ENCODE data around the gene NGB.

The NGB gene

DNA sequence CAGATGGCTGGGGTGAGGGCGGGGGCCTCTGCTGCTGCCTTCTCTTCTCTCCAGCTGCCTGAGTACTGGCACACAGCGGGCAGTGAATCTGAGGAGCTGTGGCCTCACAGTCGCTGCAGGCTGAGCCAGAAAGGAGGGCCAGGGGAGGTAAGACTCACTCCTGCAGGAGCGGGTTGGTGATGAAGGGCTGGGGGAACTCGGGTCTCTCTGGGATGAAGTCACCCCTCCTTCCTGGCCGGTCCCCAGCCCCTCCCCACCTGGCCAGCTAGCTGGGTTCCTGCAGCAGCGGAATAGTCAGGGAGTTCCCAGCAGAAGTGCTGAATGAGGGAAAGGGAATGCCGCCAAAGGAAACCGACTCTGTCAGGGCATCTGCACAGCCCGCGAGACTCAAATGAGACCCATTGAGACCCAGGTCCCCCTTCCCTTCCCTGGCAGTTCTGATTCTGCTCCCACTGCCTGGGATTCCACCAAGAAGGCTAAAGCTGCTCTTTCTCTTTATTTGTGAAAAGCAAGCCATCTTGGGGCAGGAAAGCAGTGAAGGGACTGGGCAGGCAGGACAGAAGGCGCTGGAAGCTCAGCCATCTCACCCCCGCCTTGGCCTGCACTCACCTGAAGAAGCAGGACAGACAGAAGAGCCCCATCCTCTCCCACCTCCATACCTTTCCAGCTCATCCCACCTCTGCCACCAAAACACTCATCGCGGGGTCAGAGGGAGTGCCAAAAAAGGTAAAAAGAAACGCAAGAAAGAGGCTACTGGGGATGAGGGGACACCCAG is 5.3 kb downstream of the NGB start:
- no peak for DNase-seq (ENCODE audit: low read depth in 3 of 3, low spot score in 1 of 3)

DNA sequence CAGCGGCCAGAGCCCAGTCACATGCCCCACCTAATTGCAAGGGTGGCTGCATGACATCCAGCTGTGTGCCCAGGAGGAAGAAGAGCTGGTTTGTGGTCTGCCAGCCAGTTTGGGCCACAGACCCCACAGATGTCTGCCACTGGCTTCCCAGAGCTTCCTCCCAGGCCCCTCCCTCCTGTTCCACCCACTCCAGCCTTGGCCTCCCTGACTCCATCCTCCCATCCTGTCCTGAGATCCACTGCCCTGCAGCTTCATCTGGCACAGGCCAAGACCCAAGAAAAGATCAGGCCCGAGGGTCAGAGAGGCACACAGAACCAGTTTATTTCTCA is 5.9 kb downstream of the NGB start:
- no peak for DNase-seq (ENCODE audit: low read depth in 3 of 3, low spot score in 1 of 3)

DNA sequence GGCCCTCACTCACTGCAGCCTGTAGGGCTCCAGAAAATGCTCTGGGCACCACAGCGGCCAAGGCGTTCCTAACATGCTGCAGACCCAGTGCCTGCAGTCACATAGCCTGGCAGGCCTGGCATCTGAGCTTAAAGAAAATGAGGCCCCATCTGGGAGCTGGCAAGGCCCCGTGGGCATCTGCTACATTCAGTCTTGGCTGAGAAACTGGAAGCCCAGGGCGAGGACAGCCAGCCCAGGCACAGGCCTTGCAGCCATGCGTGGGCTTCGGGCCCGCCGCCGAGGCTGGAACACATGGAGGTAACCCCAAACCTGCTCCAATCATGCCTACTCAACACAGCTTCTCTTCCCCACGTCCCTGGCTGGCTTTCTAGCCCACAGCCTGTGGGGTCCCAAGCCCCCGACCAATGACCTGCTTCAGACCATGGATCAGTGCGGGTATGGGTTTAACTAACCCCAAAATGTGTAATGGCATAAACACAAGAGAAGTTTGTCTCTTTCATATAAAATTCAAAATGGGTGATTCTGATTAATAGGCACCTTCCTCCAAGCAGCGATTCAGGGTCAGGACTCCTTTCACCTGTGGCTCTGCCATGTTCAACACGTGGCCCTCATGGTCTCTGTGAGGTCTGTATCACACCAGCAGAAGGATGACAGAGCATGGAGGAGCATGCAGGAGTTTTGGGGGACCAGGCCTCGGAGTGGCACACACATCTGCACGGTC is 6.4 kb downstream of the NGB start:
- DNase-seq (ENCODE audit: low read depth in 3 of 3, low spot score in 1 of 3) = no peak

DNA sequence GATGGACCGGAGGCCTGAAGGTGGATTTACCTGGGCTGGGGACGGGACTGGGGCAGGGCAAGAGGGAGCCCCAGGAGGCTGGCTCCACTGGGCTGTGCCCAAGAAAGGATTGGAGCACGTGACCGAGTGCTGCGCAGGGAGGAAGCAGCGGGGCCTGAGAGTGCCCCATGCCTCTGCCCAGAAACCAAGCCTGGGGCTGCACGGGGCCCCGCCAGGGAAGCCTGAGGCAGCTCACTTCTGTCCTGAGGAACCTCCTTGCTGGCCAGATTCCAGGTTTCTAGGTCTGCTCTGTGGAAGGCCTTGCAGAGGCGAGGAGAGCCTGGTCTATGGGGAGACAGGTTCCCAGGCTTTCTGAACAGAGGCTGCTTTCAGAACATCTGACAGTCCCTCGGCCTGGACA is 10.4 kb downstream of the NGB start:
- no peak for DNase-seq (ENCODE audit: low read depth in 3 of 3, low spot score in 1 of 3)

DNA sequence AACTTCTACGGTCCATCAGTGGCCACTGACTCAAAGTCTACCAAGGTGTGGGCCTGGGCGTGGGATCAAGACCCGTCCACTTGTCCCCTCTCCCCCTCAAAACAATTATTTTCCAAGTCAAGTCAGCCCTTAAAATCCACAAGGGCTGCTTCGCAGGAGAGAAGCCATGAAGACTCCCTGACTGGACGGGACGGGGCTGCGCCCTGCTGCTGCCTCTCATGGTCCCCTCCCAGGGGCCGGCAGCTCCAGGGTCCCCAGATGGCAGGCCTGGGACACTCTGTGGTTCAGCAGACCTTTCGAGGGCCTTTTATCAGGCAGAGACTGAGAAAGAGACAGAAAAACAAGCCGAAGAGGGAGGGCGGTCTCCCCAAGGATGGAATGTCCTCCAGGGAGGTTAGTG is 10.8 kb downstream of the NGB start:
- DNase-seq (ENCODE audit: low read depth in 3 of 3, low spot score in 1 of 3) = no peak

DNA sequence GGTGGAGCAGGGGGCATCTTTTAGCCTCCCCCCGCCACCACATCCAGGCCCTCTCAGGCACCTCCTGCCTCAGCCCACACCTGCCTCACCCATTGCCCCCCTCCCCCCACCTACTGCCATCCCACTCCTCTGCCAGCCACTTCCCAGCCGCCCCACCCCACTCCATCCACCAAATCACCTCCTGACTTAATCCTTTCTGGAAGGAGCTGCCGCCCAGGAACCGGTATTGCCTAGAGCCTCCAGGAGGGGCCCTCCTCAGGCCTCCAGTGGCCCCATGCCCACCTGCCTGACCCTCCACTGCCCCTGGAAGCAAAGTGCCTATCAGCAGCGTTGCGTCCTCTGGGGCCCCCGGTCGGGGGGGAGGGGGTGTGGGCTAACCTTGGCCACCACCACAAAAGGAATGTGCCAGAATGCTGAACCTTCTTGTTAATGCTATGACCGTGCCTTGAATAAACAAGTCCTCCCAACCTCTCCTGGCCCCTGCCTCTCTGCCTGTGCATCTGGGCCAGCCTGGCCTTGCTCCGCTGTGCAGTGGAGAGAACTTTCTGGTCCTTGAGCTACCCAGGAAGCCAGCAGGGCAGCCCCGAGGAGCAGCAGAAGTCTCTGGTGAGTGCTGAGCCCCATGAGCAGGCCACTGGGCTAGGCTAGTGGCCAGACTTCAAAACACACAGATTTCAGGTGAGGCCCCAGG is 11.8 kb downstream of the NGB start:
- DNase-seq (ENCODE audit: low read depth in 3 of 3, low spot score in 1 of 3) = no peak

DNA sequence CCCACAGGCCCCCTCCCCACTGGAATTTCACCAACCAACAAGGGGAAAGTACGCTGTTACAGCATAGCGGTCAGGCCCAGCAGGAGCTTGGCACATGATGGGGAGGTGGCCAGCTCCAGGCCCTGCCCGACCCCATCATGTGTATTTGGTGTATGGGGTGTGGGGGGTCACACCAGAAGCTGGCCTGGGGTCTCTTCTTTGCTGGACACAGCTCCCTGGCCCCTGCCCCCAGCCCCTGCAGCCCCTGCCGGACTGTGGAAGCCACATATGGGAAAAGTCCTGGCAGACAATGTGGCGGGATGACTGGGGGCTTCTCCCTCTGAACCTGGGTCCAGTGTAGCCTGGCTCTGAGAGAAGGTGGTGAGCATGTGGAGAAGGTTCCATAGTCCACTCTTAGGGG is 12.4 kb downstream of the NGB start:
- no peak for DNase-seq (ENCODE audit: low read depth in 3 of 3, low spot score in 1 of 3)

DNA sequence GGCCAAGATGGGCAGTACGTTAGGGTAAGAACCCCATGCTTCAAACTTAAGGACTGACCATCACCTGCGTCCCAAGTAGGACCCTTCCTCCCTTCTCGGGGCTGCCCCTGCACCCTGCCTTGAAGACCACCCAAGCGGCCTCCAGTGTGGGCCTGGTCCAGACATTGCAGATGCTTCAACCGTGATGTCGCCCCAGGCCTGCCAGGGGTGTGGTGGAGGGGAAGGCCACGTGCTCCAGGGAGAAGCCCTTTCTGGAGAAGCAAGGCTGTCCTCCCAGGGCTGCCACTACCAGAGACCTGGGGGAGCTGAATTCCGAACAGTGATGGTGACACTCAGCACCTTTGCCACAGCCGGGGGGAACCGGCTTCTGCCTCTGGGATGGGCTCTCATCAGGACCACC is 13.3 kb downstream of the NGB start:
- DNase-seq (ENCODE audit: low read depth in 3 of 3, low spot score in 1 of 3) = no peak

DNA sequence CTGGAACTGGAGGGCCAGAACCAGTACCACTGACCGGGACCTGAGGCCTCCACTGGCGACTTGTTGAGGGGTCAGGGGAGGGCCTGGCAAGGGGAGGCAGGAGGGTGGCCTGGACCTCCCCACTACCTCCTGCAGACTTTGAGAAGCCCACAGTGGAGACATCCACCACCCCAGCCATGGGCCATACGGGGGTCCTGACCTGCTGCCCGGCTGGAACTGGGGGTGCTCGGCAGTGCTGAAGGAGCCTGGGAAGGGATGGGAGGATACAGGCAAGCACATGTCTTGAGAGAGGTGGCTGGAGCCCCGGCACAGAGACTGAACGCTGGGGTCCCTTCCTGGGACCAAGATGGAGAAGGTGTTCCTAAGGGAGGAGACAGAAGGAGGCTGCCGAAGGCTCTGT is 14.3 kb downstream of the NGB start:
- no peak for DNase-seq (ENCODE audit: low read depth in 3 of 3, low spot score in 1 of 3)

DNA sequence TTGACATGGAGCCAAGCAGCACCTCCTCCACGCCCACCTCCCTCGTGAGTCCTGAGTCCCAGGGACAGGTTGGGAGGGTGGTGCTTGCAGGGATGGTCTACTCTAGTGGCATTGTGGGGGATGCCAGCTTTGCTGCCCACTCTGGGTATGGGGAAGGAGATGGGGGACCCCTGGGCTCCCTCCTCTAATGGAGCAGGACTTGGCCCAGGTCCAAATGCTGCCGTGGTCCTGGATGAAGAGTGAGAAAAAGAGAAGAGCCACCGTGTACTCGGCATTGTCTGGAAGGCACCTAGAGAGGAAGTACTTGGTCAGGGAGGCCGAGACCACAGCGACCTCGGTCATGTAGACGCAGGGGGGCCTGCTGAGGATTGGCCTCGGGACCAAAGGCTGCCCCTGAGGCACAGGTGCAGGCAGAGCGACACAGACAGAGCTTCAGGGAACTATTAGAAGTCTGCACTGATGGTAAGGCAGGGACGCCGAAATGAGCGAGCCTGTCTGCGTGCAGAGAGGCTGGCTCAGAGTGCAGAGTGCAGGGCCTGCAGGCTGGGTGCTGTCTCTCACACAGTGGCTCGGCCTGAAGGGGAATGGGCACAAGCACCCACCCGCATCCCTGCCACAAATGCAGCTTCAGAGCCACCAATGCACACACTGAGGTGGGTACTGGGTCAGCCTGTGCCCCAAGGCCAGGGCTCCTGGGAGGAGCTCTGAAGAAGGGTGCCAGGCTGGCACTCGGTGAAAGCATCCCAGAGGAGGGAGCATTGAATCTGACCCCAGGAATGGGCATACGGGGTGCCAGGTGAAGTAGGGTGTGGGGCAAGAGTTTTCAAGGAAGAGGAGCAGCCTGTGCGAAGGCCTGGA is 17.4 kb downstream of the NGB start:
- DNase-seq (ENCODE audit: low read depth in 3 of 3, low spot score in 1 of 3) = no peak

DNA sequence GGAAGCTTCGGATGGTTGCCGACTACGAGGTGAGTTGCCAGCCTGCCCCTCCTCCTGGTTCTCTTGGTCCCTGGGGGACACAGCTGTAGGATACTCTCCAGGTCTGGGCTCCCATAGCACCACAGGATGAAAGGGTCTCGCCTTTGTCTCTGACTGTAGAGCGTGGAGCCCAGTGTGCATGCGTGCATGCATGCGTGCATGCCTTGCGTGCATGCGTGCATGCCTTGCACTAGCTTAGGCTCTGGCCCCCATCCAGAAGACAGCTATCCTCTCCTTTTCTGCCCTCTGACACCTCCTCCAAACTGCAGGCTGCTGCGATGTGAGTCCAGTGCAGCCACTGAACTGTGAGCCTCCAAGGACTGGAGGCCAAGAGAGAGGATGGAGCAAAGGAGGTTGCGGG is 19.1 kb downstream of the NGB start:
- DNase-seq (ENCODE audit: low read depth in 3 of 3, low spot score in 1 of 3) = no peak

DNA sequence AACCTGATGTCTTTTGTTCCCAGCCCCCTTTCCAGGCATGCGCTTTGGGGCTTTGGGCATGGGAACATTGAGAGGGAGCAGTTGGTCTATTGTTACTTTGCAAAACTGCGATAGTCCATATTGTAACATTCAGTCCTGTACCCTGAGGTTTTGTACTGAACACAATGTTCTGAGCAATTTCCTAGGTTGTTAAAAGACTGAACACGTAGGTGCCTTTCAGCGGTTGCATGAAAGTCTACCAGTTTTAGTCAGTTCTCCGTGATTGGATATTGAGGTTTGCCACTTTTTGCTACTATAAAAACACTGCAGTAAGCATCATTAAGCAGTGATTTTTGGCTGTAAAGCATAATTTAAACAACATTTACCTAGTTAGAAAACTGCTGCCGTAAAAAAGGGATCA is 20.1 kb downstream of the NGB start:
- DNase-seq (ENCODE audit: low read depth in 3 of 3, low spot score in 1 of 3) = no peak

DNA sequence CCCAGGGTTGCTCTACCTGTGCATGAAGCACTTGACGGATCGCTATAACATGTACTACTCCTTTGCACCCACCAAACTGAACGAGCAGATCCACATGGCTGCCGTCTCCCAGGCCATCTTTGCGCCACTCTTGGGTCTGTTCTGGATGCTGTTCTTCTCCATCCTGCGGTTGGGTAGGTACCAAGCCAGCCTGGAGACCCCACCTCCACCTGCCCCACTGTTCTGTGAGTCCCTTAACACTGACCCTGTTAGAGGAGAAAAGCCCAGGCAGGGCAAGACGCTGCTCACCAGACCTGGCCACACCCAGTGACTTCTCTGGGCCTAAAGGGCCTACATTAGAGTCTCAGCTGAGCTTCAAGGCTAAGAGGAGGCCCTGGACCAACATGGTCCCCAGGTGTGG is 21.7 kb downstream of the NGB start:
- DNase-seq (ENCODE audit: low read depth in 3 of 3, low spot score in 1 of 3) = no peak

DNA sequence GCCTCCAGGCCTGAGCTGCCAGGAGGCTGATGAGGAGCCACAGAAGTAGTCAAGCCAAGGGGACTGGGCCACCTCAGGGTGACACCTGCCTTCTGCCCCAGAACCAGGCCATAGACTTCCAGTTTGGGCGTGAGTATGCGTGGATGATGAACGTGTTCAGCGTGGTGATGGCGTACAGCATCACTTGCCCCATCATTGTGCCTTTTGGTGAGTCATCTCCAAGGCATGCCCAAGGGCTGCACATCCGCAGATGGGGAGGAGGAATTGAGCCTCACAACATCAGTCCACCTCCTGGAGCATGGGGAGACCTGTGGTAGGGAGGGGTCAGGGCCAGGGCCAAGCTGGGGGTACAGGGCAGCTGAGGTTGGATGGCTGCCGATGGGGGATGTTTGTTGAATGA is 22.3 kb downstream of the NGB start:
- no peak for DNase-seq (ENCODE audit: low read depth in 3 of 3, low spot score in 1 of 3)

DNA sequence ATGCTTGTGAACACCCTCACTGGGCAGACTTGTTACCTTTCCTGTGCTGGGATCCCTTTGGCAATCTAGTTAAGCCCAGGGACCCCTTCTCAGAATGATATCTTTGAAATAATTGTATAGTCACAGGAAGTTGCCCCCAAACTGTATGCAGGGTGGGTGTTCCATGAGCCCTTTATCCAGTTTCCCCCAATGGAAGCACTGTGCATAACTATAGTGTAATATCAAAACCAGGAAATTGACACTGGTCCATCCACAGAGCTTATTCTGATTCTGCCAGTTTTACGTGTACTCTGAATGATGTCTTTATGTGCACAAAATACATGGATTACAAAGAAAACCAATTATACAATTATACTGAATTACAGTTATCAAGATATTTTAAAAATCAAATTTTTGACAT is 24.2 kb downstream of the NGB start:
- DNase-seq (ENCODE audit: low read depth in 3 of 3, low spot score in 1 of 3) = no peak

DNA sequence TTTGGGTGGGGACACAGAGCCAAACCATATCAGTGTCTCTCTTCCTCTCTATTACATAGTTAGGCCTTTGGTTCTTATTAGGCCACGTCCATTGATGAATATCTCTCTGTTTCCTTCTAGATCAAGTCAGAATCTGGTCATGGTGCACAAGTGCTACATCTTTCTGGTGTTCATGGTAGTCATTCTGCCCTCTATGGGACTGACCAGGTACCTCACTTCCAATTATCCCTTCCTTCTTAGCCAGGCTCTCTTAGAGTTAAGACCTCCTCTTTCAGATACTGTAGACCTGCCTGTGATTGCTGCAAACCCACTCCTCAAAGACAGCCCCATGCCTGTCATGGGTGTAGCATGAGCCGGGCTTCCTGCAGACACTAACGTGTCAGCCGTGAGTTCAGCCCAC is 25.2 kb downstream of the NGB start:
- no peak for DNase-seq (ENCODE audit: low read depth in 3 of 3, low spot score in 1 of 3)

DNA sequence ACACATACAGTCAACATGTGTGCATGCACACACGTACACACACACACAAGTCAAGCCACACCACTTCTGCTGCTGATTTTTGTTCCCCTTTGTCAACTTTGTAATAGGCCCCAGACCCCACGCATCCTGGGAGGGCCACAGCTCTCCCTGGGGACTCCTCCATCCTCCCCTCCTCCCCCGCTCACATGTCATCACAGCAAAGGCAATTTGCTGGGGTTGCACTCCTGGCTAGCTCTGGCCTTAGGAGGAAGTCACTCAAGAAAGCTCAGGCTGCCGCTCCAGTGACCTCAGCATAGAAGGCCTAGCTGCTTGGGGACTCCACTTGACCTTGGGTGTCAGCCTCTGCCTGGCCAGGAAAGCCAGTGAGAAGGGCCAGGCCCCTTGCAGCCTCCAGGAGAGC is 27.2 kb downstream of the NGB start:
- DNase-seq (ENCODE audit: low read depth in 3 of 3, low spot score in 1 of 3) = no peak

DNA sequence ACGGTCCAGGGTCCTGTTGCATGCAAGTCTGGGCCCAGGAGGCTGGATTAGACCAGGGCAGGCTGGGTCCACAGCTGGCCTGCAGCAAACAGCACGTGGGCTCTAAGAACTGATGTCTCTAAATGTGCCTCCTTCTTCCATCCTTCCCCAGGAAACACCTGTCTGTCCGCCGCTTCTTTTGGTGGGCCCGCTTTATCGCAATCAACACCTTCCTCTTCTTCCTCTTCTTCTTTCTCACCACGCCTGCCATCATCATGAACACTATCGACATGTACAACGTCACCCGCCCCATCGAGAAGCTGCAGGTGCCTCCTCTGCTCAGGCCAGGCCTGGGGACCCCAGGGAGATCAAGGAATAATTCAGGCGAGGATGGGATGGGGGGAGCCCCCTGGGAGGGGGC is 28.3 kb downstream of the NGB start:
- DNase-seq (ENCODE audit: low read depth in 3 of 3, low spot score in 1 of 3) = no peak

DNA sequence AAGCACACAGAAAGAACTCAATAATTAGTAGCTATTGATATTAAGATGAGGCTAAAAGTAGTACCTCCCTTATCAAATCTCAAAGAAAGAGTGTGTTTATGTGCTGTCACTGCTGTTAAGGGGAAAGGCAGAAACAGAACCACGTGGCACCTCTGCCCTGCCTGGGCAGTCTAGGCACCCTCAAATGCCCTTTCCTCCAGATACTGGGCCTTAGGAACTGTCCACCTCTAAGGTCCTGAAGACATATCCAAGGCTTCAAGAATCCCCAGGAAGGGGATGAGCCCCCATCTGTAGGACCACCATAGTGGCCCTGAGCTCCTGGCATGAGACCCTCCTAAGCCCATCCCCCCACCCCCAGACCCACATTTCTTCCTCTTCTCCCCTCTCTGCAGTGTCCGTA is 29.1 kb downstream of the NGB start:
- no peak for DNase-seq (ENCODE audit: low read depth in 3 of 3, low spot score in 1 of 3)

DNA sequence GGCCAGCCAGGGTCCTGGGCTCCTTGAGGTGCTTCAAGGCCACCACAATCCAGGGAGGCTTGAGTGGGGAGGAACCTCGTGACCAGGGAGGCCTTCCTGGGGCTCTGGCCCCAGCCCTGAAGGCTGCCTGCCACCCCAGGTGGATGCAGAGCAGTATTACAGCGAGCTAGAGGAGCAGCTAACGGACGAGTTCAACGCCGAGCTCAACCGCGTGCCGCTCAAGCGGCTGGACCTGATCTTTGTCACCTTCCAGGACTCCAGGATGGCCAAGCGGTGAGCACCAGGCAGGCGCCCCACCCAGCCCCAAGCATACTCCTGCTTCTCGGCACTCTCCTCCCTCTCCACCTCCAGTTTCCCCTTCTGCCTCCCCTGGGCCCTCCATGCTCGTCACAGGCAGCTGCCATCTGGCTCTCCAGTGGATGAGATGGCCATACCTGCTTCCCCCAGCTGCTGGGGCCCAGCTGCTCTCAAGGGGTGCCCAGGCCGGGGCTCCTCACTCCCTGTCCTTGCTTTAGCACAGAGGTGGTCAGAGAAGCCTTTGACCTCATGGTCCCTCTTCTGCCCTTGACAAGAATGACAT is 30.6 kb downstream of the NGB start:
- no peak for DNase-seq (ENCODE audit: low read depth in 3 of 3, low spot score in 1 of 3)

DNA sequence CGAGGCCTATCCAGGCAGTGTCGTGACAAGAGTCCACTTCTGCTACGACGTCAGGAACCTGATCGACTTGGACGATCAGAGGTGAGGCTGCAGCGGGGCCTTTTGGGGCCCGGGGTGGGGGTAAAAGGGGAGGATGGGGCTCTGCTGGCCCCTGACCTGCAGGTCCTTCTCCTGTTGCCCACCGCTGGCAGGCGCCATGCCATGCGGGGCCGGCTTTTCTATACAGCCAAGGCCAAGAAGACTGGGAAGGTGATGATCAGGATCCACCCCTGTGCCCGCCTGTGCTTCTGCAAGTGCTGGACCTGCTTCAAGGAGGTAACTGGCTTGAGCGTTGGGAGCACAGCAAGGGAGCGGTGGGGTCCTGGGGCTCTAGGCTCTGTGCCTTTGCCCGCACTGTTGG is 31.6 kb downstream of the NGB start:
- DNase-seq (ENCODE audit: low read depth in 3 of 3, low spot score in 1 of 3) = no peak
